WI38 (cell line): Measurements from ENCODE around the gene BORCS5.

ENCODE experiments used
- H3K4me3 ChIP-seq: 2 replicates; pipeline ENCODE4 v1.5.1; 2011; ENCODE audit warnings: low read depth, mild to moderate bottlenecking, control low read depth, low read length
- TF ChIP-seq, protein P1 (sequence below): IDR thresholded peaks from 2 replicates; pipeline ENCODE4 v1.5.1; 2012; ENCODE audit warnings: low read depth, mild to moderate bottlenecking, control low read depth, low read length

The BORCS5 gene

DNA sequence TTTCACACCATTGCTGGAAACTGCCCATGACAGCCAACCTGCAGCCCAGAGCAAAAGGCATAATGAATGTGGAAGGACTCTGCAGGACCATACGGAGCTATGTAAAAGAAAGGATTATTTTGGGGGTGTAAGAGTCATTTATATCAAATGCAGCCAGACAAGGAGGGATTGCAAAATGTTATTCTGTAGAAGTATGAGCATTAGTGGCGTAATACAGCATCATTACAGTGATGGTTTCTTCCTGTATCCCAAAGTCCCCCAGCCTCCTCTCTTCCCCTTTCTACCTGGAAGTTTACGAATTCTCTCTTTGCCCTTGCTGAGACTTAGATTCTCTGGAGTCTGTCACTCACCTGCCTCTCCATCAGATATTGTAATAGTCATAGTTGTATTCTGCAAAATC, 89.9 kb downstream of the BORCS5 start:
- H3K4me3 ChIP-seq = no peak overlapping the region
- TF ChIP-seq, protein P1, sequence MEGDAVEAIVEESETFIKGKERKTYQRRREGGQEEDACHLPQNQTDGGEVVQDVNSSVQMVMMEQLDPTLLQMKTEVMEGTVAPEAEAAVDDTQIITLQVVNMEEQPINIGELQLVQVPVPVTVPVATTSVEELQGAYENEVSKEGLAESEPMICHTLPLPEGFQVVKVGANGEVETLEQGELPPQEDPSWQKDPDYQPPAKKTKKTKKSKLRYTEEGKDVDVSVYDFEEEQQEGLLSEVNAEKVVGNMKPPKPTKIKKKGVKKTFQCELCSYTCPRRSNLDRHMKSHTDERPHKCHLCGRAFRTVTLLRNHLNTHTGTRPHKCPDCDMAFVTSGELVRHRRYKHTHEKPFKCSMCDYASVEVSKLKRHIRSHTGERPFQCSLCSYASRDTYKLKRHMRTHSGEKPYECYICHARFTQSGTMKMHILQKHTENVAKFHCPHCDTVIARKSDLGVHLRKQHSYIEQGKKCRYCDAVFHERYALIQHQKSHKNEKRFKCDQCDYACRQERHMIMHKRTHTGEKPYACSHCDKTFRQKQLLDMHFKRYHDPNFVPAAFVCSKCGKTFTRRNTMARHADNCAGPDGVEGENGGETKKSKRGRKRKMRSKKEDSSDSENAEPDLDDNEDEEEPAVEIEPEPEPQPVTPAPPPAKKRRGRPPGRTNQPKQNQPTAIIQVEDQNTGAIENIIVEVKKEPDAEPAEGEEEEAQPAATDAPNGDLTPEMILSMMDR = no peak

DNA sequence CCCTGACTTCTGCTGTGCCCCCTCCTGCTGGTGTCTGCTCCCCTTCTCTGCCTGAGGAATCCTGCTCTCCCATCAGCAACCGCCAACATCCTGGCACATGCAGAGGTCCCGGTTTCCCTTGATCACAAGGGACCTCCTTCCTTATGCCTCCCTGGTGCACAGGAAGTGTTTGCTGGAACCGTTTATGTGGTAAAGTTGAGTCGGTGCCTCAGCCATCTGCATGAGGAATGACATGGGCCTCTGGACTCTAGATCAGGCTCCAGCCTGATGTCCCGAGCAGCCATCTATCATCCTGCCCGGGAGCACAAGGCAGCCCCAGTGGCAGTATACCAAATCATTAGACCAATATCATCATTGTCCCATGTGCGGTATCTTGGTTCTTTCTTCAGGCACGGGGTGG, 90.4 kb downstream of the BORCS5 start:
- no peak overlapping the region for H3K4me3 ChIP-seq

DNA sequence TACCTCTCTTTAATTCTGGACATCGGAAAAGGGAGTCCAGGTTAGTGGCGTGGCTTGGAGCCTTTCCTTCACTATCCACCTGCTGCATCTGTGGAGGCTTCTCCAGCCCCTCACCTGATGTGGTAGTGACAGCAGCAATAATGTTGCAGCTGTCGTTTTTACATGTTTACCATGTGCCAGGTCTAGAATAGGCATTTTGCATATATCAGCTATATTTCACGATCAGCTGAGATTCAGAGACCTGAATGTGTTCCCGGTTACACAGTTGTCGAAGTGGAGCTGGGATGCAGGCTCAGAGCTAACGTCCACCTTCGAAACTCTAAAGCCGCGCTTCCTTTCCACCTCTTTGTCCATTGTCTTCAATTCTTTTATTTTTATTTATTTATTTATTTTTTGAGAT, 91.0 kb downstream of the BORCS5 start:
- TF ChIP-seq, protein P1 = no peak
- H3K4me3 ChIP-seq = no peak overlapping the region

More for the DNA sequence above, 90.4 kb downstream of the BORCS5 start:
- TF ChIP-seq, protein P1 = no peak

DNA sequence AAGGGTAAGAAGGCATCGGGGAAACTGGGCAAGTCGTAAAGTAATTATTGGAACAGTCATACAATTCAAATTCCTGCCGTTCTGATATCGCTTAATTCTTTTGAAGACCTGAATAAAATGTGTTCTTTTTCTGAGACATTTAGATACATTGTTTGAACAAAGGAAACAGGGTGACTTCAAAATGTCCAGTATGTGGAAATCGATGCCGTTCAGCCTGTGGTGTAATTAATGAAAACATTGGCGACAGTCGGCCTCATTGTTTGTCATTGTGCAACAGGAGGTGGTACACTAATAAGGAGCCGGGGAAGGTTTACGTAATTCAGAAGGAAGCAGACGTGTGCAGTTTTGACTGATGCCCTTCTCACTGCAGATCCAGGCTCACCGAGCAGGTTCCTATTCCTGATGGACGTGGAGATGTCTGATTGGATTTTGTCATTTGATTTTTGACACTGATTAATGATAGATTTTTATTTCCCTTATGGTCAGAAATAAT, 92.7 kb downstream of the BORCS5 start:
- TF ChIP-seq, protein P1 = no peak
- no peak overlapping the region for H3K4me3 ChIP-seq

DNA sequence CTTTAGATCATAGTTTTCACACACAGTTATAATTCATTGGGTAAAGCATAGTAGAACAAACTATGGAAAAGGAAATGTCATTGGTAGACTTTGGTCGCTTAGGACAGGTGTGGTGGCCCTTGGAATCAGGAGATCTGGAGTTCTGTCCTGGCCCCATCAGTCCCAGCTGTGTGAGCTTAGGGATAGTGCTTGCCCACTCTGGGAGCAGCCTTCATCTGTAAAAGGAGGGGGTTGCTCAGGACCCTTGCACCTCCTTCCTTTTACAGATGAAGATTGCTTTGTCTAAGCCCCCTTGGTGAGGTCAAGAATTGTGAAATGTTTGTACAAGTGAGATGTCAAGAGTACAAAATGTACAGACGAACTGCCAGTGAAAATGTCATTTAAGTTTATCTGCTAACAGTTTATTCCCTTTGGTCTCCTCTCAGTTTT, 93.2 kb downstream of the BORCS5 start:
- H3K4me3 ChIP-seq = no peak overlapping the region

DNA sequence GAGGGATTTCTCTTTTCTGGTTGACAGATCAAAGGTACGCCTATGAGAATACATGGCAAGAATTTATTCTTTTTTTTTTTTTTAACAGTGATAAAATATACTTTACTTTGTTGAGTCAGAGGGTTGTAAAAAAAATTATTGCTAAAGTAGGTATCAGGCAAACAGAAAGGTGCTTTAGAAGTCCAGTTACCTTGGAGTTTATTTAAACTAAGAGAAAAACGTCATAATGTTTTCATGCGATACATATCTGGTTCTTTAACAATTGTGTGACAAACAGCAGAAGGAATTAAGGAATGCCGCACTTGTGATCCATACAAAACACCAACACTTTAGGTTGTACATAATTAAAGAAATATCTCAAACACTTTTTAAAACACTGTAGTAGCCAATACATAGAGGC, 94.2 kb downstream of the BORCS5 start:
- TF ChIP-seq, protein P1 = no peak
- H3K4me3 ChIP-seq = no peak overlapping the region

More for the DNA sequence above, 93.2 kb downstream of the BORCS5 start:
- TF ChIP-seq, protein P1 = no peak

DNA sequence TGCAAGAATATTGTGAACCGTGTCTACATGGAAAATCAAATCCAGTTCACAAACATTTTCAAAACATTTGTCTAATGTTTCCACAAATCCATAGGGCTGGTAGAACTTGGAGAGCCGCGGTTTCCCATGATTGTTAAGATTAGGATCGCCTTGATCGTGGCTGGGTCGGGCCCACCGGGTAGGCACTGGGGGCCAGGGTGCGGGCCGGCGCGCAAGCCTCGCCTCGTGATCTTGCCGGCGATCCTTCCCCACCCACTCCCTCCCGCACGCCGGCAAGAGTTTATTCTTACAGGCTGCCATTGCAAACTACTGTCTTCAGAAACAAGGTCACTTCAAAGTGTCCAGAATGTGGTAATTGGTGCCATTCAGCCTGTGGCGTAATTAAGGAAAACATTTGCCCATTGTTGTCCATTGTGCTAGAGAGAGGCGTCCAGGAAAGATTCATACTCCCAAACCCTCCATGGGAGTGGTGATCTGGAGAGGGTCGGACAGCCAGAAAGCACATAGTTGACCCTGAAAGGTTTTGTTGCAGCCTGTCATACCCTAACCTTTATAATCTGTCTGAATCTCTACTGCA, 95.5 kb downstream of the BORCS5 start:
- TF ChIP-seq, protein P1 = no peak
- H3K4me3 ChIP-seq = no peak overlapping the region
